Suprapubic skin (tissue), 3 donors: Measurements from ENCODE around the gene RBBP8.

ENCODE experiments used
- POLR2AphosphoS5 ChIP-seq, 3 donors: sonication (generic); formaldehyde crosslinking; IDR thresholded peaks; one replicate each; pipeline ENCODE4 v1.6.1; 2017; ENCODE audit warnings: antibody characterized with exemption in 3 of 3
- TF ChIP-seq, protein P1 (sequence below), 2 donors: fragments of 200-600 bp in 1 of 2; fragments of 450-650 bp in 1 of 2; sonication (generic) in 1 of 2; IDR thresholded peaks; one replicate each; pipeline ENCODE4 v1.5.1; 2016 to 2019; ENCODE audit warnings: antibody characterized with exemption in 2 of 2, mild to moderate bottlenecking in 1 of 2, moderate library complexity in 1 of 2

DNA sequence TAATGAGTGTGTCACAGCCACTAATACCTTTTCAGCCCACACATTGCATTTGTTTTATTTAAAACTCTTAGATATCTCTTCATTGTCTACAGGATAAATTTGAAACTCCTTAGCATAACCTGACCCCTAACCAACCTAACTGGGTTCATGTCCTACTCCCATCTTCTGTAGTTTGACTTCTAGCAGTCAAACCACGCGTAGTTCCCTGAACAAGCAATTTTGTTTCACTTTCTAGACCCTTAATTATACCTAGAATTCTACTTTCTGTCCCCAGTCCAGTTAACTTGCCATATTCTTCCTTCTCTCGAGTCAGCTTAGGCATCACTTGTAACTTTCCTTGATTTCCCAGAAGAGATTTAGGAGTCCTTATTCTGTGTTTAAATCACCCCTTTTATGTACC, 55.1 kb downstream of the RBBP8 start:
- TF ChIP-seq, protein P1, sequence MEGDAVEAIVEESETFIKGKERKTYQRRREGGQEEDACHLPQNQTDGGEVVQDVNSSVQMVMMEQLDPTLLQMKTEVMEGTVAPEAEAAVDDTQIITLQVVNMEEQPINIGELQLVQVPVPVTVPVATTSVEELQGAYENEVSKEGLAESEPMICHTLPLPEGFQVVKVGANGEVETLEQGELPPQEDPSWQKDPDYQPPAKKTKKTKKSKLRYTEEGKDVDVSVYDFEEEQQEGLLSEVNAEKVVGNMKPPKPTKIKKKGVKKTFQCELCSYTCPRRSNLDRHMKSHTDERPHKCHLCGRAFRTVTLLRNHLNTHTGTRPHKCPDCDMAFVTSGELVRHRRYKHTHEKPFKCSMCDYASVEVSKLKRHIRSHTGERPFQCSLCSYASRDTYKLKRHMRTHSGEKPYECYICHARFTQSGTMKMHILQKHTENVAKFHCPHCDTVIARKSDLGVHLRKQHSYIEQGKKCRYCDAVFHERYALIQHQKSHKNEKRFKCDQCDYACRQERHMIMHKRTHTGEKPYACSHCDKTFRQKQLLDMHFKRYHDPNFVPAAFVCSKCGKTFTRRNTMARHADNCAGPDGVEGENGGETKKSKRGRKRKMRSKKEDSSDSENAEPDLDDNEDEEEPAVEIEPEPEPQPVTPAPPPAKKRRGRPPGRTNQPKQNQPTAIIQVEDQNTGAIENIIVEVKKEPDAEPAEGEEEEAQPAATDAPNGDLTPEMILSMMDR (IDR thresholded peaks at IDR 0.05): no peak
- TF ChIP-seq POLR2AphosphoS5 (IDR thresholded peaks at IDR 0.05): no peak
